Mammary epithelial cell (primary cell): ENCODE results near the gene CLMN.

Experiments
- EZH2 ChIP-seq: IDR thresholded peaks from 2 replicates; pipeline ENCODE4 v1.6.1; 2012; ENCODE audit warnings: low read length, inconsistent platforms, borderline replicate concordance
- TF ChIP-seq, protein P1 (sequence below), 2 donors: IDR thresholded peaks in 1 of 2; conservative IDR thresholded peaks in 1 of 2; 2 replicates each; pipeline ENCODE4 v1.5.1; 2011 to 2012; ENCODE audit warnings: inconsistent platforms in 2 of 2, low read length in 2 of 2, mild to moderate bottlenecking in 2 of 2, control low read depth in 1 of 2, low read depth in 1 of 2; ENCODE audit not compliant: insufficient read depth in 1 of 2; ENCODE audit errors: extremely low read depth in 1 of 2

DNA sequence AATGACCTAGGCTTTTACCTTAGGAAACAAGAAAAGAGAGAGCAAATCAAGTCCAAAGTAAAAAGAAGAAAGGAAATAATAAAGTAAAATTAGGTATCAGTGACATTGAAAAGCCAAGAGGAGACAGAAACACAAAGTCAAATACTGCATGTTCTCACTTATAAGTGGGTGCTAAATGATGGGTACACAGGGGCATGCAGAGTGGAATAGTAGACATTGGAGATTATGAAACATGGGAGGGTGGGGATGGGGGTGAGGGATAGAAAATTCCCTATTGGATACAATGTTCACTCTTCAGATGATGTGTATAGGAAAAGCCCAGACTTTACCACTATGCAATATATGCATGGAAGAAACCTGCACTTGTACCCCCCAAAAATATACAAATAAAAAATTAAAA is 35.1 kb upstream of the CLMN start:
- TF ChIP-seq, protein P1, sequence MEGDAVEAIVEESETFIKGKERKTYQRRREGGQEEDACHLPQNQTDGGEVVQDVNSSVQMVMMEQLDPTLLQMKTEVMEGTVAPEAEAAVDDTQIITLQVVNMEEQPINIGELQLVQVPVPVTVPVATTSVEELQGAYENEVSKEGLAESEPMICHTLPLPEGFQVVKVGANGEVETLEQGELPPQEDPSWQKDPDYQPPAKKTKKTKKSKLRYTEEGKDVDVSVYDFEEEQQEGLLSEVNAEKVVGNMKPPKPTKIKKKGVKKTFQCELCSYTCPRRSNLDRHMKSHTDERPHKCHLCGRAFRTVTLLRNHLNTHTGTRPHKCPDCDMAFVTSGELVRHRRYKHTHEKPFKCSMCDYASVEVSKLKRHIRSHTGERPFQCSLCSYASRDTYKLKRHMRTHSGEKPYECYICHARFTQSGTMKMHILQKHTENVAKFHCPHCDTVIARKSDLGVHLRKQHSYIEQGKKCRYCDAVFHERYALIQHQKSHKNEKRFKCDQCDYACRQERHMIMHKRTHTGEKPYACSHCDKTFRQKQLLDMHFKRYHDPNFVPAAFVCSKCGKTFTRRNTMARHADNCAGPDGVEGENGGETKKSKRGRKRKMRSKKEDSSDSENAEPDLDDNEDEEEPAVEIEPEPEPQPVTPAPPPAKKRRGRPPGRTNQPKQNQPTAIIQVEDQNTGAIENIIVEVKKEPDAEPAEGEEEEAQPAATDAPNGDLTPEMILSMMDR (conservative IDR thresholded peaks at IDR 0.05 in 1 of 2, IDR thresholded peaks at IDR 0.05 in 1 of 2; ENCODE audit: extremely low read depth in 1 of 2, insufficient read depth in 1 of 2, low read depth in 1 of 2, low read length in 2 of 2): no peak
- TF ChIP-seq EZH2: no peak
